Dermis microvascular lymphatic vessel endothelial cell (primary cell): Measurements from ENCODE around the gene PHF19. TPM values are rescaled to one million over a fixed set of nuclear protein-coding genes. Genes with fewer than 3 reads are reported as not detected.

ENCODE experiments used
- DNase-seq, 2 donors: peaks; one replicate each; pipeline versions ENCODE4 v3.0.0 to v3.0.0-alpha.2; 2010; ENCODE audit warnings: low read depth in 2 of 2
- total RNA-seq: library from RNA; depleted of rRNA; stranded (reverse); fragments of >200 nt; gene quantifications from 2 replicates; pipeline ENCODE4 v1.2.1, GENCODE V29; 2014

Gene PHF19
- total RNA-seq = 19.5 and 32.1 TPM in 2 replicates

- no peak for DNase-seq
Observed at GRCh38 chr9:120876842-120877240, at the start of gene PHF19. Gene PHF19, minus strand, starts transcription at chr9:120877188. Its CDS starts 2,447 bp downstream, at chr9:120874741.

- DNase-seq = no peak
Observed at GRCh38 chr9:120926397-120926928, 49.5 kb upstream of the PHF19 start, which contains the start of gene TRAF1. Gene TRAF1, minus strand, starts transcription at chr9:120926796. Its CDS starts 721 bp downstream, at chr9:120926075.

DNA sequence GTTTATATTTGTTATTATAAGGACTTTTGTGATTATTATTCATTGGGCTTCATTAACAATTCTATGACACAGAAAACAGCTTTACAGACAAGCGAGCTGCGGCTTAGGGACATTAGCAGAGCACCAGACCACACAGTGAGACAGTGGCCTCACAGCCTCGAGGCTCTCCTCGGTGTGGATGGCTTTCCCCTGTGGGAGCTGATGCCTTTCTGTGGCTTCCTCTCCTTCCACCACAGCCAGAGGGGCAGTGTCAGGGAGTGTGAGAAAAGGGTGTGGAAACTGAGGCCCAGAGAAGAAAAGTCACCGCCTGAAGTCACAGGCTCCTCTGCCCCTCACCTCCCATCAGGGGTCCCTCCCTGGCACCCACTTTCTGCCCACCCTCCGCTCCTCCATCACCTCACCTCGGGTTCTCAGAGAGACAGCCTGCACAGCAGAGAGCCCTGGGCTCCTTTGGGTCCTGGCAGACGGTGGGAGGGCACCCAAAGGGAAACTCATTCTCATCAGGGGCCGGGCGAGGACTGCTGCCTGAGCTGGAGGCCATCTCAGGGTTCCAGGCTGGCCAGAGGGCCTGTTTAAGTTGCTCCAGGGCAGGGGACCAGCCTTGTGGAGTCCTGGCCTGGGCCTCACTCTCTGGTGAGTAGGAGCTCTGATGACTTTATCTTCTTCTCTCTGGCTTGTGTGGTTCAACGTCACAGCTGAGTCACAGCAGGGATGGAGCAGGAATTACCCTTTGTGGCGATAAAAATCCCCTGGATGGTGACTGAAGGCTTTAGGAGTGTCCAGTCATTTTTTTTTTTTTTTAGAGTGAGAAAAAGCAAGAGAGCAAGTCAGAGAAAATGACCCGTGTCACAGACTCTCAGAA, 48.8 kb upstream of the PHF19 start:
- DNase-seq = peak; percentile 43 to 84

DNA sequence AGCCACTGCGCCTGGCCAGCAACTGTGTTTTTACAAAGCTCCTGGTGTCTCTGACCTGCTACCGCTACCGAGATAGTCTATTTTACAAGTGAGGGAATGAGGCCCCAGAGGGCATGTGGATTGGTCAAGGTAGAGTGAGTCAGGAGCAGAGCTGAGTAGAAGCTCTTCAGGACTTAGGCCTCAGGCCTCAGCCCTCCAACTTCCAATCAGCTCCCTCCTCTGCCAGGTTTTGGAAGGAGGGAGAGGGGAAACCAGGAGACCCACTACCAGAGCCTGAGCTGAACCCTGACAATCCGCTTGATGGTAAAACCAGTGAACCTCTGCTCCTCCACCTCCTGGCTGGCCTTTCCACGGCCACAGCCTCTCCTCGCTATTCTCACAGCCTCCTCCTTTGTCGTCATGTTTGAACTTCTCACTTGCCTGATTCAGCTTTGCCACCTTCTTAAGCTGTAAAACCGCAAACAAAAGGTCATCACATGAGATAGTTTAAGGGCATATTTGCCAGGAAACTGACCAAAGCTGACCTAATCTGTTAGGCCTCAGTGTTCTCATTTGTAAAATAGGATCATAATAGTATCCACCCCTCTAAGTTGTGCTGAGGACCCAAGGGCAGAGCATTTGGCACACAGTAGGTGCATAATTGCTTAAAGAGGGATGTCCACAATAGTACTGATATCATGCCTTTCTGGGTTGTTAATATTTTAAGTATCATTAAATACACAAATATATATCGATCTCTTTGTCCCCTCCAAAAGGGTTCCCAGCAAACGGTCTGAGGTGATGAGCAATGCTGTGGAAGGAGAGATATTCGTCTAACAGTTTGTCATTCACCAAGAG, 47.9 kb upstream of the PHF19 start:
- no peak for DNase-seq

GRCh38 chr9:120923620-120924328, 46.8 kb upstream of the PHF19 start:
- no peak for DNase-seq

DNA sequence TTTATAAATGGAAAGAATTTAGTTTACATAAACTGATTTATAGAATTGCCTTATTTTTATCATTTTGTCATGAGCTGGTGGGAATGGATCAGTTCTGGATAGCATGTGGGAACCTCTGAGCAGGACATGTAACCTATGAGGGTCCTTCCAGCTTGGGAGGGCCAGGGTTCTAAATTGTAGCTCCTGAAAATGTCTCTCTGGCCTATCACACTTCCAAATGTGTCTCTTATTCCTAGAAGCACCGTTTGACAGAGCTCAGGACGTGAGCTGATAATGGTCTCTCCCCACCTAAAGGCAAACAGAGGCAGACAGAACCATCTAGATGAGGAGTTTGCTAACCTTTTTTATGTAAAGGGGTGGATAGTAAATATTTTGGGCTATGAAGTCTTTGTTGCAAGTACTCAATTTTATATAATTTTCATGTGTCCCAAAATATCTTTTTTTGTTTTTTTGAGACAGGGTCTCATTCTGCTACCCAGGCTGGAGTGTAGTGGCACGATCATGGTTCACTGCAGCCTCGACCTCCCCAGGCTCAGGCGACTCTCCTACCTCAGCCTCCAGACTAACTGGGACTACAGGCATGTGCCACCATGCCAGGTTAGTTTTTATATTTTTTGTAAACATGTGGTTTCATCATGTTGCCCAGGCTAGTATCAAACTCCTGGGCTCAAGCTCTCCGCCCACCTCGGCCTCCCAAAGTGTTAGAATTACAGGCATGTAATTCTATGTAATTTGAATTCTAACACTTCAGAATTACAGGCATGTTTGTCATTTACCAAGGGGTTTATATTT, 45.6 kb upstream of the PHF19 start:
- DNase-seq = no peak

DNA sequence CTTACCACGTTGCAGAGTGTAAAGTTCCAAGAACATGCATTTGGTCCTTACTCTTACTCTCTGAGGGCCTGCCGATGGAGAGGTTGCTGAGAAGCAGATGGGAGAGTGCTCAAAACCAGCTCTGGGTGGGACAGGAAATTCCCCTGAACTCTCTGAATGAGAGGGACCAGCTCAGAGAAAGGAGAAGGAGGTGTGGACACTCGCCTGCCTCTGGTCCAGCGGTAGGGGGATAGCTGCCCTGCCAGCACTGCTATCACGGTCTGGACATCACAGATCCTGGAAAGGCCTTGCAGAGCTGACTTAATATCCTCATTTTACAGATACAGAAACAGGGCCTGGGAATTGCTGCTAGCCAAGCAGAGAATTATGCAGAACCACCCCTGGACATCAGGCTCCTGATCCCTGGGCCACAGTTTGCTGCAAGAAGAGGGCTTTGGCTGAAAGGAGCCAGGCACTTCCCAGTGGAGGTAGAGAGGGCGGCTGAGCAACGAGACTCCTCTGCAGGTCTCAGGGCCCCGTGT, 44.7 kb upstream of the PHF19 start:
- no peak for DNase-seq

DNA sequence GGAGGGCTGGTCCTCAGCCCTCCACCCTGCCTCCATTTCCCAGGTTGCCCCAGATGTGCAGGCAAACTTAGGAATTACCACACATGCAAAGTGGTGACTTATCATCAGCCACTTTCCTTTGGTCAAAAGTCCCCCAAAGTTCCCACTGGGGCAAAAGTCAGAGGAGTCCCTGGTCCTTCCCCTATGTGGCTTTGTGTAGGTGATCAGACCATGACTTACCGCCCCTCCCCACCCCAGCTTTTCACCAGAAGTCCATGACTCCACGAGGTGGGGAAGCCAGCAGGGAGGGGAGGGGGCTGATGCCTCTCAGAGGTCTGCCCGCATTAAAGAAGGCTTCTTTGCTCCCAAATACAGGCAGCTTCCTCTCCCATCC, 43.8 kb upstream of the PHF19 start:
- no peak for DNase-seq

- DNase-seq = no peak
Observed at GRCh38 chr9:120919843-120920805, 43.1 kb upstream of the PHF19 start.

DNA sequence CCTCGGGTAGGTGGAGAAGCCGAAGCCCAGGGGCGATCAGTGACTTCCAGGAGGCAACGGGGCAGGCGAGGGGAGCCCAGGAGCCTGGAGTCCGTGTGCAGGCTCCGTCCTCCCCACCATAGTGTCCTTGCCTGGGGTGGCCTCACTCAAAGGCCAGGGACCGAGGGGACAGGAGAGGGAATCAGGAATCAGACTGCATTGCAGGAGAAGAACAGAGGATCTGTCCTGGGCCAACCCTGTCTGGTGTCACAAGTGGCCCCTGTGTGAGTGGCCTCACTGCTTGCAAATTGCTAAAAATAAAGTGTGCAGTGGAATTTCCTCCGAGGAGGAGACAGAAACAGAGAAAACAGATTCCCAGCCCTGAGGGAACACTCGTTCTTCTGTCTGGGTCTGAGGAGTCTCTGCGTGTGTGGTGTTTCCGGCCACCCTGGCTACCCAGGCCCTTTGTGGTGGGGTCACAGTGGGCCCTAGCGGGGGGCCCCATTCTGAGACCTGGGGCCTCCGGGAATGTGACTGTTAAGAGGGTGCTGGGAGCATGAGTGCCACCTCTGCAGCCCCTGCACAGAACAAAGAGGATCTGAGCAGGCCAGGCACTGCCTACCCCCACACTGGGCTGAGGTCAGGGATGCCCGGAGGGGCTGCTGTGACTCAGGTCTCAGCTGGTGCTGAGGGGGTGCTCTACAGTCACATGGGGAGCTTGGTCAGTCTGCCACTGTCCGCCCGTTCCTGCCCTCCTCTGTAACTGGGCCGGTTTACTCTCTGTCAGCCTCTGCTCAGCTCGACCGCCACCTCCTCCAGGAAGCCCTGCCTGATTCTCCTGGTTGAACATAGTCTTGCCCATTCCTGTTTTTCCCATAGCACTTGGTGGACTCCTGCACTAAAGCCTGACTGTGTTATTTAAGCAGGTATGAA, 42.2 kb upstream of the PHF19 start:
- no peak for DNase-seq

DNA sequence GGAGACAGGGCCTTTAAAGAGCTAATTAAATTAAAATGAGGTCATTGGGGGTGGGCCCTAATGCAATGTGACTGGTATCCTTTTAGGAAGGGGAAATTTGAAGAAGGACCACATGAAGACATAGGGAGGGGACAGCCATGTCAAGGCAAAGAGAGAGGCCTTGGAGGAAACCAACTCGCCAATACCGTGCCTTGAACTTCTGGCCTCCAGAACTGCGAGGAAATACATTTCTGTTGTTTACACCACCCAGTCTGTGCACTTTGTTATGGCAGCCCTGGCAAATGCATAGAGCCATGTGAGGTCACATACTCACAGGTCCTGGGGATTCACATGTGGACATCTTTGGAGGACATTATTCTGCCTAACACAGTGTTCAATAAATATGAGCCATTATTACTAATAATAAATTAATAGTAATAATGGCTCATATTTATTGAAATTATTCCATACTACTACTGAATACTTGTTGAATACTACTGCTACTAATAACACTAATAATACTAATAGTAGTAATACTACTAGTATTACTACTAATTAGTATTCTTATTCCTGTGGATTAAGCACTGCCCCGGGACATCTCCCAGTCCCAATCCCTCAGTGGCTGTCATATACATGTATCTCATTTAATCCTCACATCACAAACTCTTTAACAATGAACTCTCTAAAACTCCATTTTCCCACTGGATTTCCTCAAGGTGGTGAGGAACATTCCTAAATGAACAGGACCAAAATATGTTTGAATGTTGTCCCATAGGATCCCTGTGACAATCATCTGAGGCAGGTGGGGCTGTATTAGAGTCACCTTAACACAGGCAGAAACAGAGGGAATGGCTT, 41.2 kb upstream of the PHF19 start:
- no peak for DNase-seq

DNA sequence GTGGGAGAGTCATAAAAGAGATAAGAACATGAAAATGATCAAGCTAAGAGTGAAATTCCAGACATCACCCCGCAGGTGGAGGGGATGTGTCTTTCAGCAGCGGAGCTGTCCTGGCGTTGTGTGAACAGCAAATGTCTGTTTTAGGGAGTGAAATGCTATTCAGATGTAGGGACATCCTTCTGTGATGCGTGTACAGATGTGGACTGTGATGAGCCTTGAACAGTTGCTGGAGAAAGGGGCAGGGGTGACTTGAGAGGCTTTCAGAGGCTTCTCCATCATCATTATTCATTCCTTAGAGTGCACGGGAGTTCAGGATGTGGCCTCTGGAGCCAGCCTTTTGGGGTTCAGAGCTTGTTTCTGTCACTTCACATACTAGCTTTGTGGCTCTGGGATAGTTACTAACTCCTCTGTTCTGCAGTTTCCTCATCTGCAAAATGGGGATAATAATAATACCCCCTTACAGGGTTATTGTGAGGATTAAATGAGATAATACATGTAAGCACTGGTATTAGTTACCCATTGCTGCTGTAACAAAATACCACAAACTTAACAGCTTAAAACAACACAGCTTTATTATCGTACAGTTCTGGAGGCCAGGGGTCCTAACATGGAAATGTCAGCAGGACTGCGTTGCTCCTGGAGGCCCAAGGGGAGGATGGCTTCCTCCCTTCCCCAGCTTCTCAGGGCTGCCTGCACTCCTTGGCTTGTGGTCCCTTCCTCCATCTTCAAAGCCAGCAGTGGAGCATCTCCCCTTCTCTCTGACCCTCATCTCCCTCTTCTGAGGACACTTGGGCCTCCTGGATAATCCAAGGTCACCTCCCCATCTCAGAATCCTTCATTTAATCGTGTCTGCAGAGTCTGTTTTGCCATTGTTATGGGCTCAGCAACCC, 40.2 kb upstream of the PHF19 start:
- no peak for DNase-seq

DNA sequence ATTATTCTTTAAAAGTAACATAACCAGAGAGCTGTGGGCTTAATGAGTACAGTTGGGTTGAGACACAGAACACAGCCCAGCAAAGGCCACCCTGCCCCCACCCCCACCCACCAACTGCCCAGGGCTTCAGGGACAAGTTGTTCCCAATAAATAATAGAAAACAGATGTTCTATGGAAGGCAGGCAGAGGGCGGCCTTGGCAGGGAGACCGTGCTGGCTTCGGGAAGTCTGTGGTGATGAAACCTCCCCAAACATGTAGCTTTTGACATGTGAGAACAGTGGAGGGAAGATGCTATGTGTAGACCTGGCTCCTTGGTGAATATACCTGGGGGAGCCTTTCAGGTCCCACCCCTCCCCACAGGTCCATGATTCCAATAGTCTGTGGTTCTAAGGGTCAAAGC, 39.6 kb upstream of the PHF19 start:
- DNase-seq = peak in 1 of 2 donors; percentile 23

DNA sequence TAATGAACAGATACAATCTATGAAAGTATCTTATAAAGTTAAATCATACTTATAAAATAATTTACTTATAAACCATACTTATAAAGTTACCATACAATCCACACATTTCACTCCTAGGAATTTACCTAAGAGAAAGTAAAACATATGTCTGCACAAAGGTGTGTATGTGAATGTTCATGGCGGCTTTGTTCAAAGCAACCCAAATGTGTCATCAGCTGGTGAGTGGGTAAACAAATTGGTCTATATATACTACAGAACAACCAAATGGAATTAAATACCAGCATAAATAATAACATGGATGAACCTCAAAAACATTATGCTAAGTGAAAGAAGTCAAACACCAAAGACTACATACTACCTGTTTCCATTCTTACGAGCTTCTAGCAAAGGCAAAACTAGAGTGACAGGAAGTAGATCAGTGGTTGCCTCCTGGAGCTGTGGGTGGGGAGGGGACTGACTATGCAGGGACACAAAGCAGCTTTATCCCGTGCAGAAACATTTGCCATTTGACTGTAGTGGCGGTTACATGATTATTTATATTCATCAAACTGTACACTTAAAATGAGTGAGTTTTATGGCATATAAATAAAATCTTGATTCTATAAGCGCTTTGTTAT, 39.0 kb upstream of the PHF19 start:
- DNase-seq = no peak

DNA sequence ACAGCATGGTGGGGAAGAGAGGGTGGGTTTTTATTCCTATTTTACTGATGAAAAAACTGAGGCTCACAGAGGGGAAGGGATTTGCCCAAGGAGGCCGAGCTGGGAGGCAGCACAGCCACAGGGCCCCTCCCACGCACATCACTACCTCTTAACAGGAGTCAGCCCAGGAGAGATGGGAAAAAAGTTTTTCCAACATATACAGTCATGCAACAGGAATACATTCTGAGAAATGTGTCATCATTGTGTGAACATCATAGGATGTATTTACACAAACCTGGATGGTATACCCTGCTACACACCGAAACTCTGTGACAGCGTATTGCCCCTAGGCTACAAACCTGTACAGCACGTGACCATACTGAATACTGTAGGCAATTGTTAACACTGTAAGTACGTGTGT, 38.0 kb upstream of the PHF19 start:
- DNase-seq = no peak

- DNase-seq = no peak
Observed at GRCh38 chr9:120914396-120914795, 37.4 kb upstream of the PHF19 start.
